GM23248 (cell line): Measurements from ENCODE around the gene SOX18. TPM values are rescaled to one million over a fixed set of nuclear protein-coding genes. Genes with fewer than 3 reads are reported as not detected.

Experiments used
- DNase-seq: peaks from one replicate; pipeline ENCODE4 v3.0.0-alpha.2; 2015
- H2AFZ ChIP-seq: fragments of 200-600 bp; sonication (generic); 2 replicates; pipeline ENCODE4 v1.6.1; 2016; ENCODE audit warnings: antibody characterized with exemption
- H3F3A ChIP-seq: fragments of 200-600 bp; sonication (generic); 2 replicates; pipeline ENCODE4 v1.6.1; 2016; ENCODE audit warnings: mild to moderate bottlenecking, antibody characterized with exemption, mixed run types; ENCODE audit not compliant: insufficient read depth
- H3K27ac ChIP-seq: fragments of 200-600 bp; sonication (generic); 2 replicates; pipeline ENCODE4 v1.5.1; 2016; ENCODE audit warnings: mild to moderate bottlenecking
- H3K27me3 ChIP-seq: fragments of 200-600 bp; sonication (generic); replicated peaks from 2 replicates; pipeline ENCODE4 v1.6.1; 2016; ENCODE audit warnings: mild to moderate bottlenecking; ENCODE audit not compliant: insufficient read depth
- H3K36me3 ChIP-seq: fragments of 200-600 bp; sonication (generic); 2 replicates; pipeline ENCODE4 v1.6.1; 2016; ENCODE audit warnings: low read depth, mild to moderate bottlenecking
- H3K4me1 ChIP-seq: fragments of 200-600 bp; sonication (generic); 2 replicates; pipeline ENCODE4 v1.6.1; 2016; ENCODE audit warnings: mild to moderate bottlenecking; ENCODE audit not compliant: insufficient read depth
- H3K4me2 ChIP-seq: fragments of 200-600 bp; sonication (generic); one replicate; pipeline ENCODE4 v1.6.1; 2016; ENCODE audit warnings: mild to moderate bottlenecking; ENCODE audit not compliant: unreplicated experiment
- H3K4me3 ChIP-seq: fragments of 200-600 bp; sonication (generic); 2 replicates; pipeline ENCODE4 v1.5.1; 2016; ENCODE audit warnings: mild to moderate bottlenecking
- H3K79me2 ChIP-seq: fragments of 200-600 bp; sonication (generic); 2 replicates; pipeline ENCODE4 v1.6.1; 2016; ENCODE audit warnings: mild to moderate bottlenecking; ENCODE audit not compliant: insufficient read depth
- H3K9ac ChIP-seq: fragments of 200-600 bp; sonication (generic); 2 replicates; pipeline ENCODE4 v1.6.1; 2016; ENCODE audit warnings: mild to moderate bottlenecking
- H3K9me2 ChIP-seq: fragments of 200-600 bp; sonication (generic); 2 replicates; pipeline ENCODE4 v1.6.1; 2016; ENCODE audit warnings: mixed run types, mild to moderate bottlenecking, moderate library complexity; ENCODE audit not compliant: insufficient read depth
- H3K9me3 ChIP-seq: fragments of 200-600 bp; sonication (generic); one replicate; pipeline ENCODE4 v1.6.1; 2017; ENCODE audit warnings: low read depth
- H4K20me1 ChIP-seq: fragments of 200-600 bp; sonication (generic); 2 replicates; pipeline ENCODE4 v1.6.0; 2016; ENCODE audit not compliant: insufficient read depth
- EZH2 ChIP-seq: fragments of 200-600 bp; sonication (generic); IDR thresholded peaks from 2 replicates; pipeline ENCODE4 v1.6.1; 2018; ENCODE audit warnings: antibody characterized with exemption, mild to moderate bottlenecking; ENCODE audit not compliant: insufficient read depth, poor library complexity, severe bottlenecking
- EZH2phosphoT487 ChIP-seq: fragments of 200-600 bp; sonication (generic); IDR thresholded peaks from 2 replicates; pipeline ENCODE4 v1.6.1; 2018; ENCODE audit warnings: antibody characterized with exemption, moderate library complexity, mild to moderate bottlenecking, low read depth; ENCODE audit not compliant: insufficient read depth
- WGBS, 2 experiments: methylation state at CpG; one replicate each; pipeline ENCODE4 v1.1.6; 2015 to 2017; ENCODE audit warnings: low lambda C conversion rate in 2 of 2, low coverage in 1 of 2; ENCODE audit errors: missing lambda C conversion rate in 2 of 2; 5-methylcytosine and 5-hydroxymethylcytosine counted together
- in situ Hi-C: fragments of 300-500 bp; cut with MboI; formaldehyde crosslinking; loops from 2 replicates; pipeline ENCODE4 v1.15.0; 2020
- polyA plus RNA-seq: library from polyadenylated mRNA; unstranded; fragments of >200 nt; fragmentation: Nextera tagmentation; extraction: Ambion mirVana; gene quantifications from 2 replicates; pipeline ENCODE4 v1.2.1, GENCODE V29; 2016
- total RNA-seq: library from RNA; depleted of rRNA; stranded (reverse); fragments of >200 nt; shearing (Covaris generic); gene quantifications from 2 replicates; pipeline ENCODE4 v1.2.3, GENCODE V29; 2014

SOX18 gene
- total and polyA plus RNA-seq, 2 experiments from 2014 or later, result not detected

- Histone ChIP-seq H3K79me2 (no peaks in the 10 kb centered on the region), H3K4me3 (no peak overlapping the region), H3K27ac (no peak overlapping the region), H3K9me3 (no peaks in the 10 kb centered on the region), H3K27me3 (peaks cover 24% of the 10 kb centered on the region), H3K9me2 (no peaks in the 10 kb centered on the region), H4K20me1 (no peaks in the 10 kb centered on the region), H2AFZ (no peak overlapping the region), H3K36me3 (no peaks in the 10 kb centered on the region), H3K4me2 (no peak overlapping the region), H3K9ac (no peak overlapping the region), H3K4me1 (no peaks in the 10 kb centered on the region), H3F3A (no peaks in the 10 kb centered on the region)
- TF ChIP-seq EZH2phosphoT487 (no peak), EZH2 (no peak)
- in situ Hi-C loops, result no loop called here
- 63 to 66% methylated on average over 14 of the region's 17 CpGs for WGBS, 2 experiments
- DNase-seq, result no peak
Observed at GRCh38 chr20:64036346-64037198, 12.9 kb downstream of the SOX18 start.

GRCh38 chr20:64035933-64036345 lies 13.5 kb downstream of the SOX18 start, which contains the start of gene C20orf204:
C20orf204 (plus strand) TSS chr20:64036182; CDS start chr20:64036324, 142 bp downstream.
- Histone ChIP-seq H3K36me3 (no peaks in the 10 kb centered on the region), H3K27me3 (peaks cover 17% of the 10 kb centered on the region), H3K9ac (no peak within 1 kb of the TSS), H4K20me1 (no peaks in the 10 kb centered on the region), H3K4me2 (no peak within 1 kb of the TSS), H3F3A (no peaks in the 10 kb centered on the region), H2AFZ (no peak within 1 kb of the TSS), H3K27ac (no peak within 1 kb of the TSS), H3K9me3 (no peaks in the 10 kb centered on the region), H3K9me2 (no peaks in the 10 kb centered on the region), H3K4me1 (no peaks in the 10 kb centered on the region), H3K79me2 (no peaks in the 10 kb centered on the region), H3K4me3 (no peak within 1 kb of the TSS)
- DNase-seq, result no peak
- in situ Hi-C loops, result no loop called here
- 78 to 89% methylated on average over 8 to 10 of the region's 10 CpGs for WGBS, 2 experiments
- TF ChIP-seq EZH2, result no peak
- no peak for TF ChIP-seq EZH2phosphoT487

DNA sequence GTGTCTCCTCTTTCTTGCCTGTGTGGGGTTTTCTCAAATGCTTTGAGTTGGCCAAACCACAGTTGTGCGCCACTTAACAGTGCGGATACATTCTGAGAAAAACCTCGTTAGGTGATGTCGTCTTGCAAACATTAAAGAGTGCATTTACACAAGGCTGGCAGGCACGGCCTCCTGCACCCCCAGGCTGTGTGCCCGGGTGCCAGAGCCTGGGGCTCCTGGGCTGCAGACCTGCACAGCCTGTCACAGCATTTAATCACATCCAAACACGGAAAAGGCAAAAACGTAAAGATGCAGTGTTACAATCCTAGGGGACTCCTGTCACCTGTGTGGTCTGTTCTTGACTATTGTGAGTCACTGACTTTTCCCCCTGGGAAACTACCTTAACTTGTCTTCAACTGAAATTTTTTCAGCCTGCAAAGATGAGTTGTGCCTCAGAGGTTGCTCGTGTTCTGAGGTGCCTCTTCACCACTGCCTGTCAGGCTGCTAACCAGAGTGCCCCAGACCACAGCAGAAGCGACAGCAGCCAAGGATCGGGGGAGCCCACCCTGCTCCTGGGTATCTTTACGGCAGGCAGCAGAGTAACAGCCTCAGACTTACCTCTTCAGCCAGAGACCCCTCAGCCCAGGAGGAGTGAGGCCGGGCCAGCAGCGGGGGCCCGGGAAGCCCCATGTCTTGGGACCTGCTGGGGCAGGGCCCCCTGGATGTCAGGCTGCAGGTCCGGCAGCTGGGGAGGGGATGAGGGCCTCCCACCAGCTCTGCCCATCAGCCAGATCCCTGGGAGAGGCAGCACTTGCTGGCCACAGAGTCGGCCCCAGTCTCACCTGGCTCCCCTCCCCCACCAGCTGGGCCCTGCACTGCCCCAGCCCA lies 14.1 kb downstream of the SOX18 start:
- no peak for TF ChIP-seq EZH2
- TF ChIP-seq EZH2phosphoT487, result no peak
- no peaks in the 10 kb centered on the region for H3F3A ChIP-seq
- no peaks in the 10 kb centered on the region for H4K20me1 ChIP-seq
- DNase-seq, result no peak
- no peak overlapping the region for H3K4me3 ChIP-seq
- H3K9me2 ChIP-seq, result no peaks in the 10 kb centered on the region
- H3K9ac ChIP-seq, result no peak overlapping the region
- H3K9me3 ChIP-seq, result no peaks in the 10 kb centered on the region
- WGBS, 2 experiments, result 74 to 75% methylated on average over 13 to 17 of the region's 17 CpGs
- in situ Hi-C loops, result no loop called here
- H3K27me3 ChIP-seq, result peaks cover 12% of the 10 kb centered on the region; the same call in 1 of the 2 replicates
- no peak overlapping the region for H3K4me2 ChIP-seq
- H3K79me2 ChIP-seq, result no peaks in the 10 kb centered on the region
- H3K4me1 ChIP-seq, result no peaks in the 10 kb centered on the region
- H2AFZ ChIP-seq, result no peak overlapping the region
- H3K36me3 ChIP-seq, result no peaks in the 10 kb centered on the region; the same call in 1 of the 2 replicates
- no peak overlapping the region for H3K27ac ChIP-seq

GRCh38 chr20:64033981-64034493 lies 15.4 kb downstream of the SOX18 start:
- TF ChIP-seq EZH2, result no peak
- TF ChIP-seq EZH2phosphoT487, result no peak
- Histone ChIP-seq H3K4me2 (no peak overlapping the region), H3K9ac (no peak overlapping the region), H3F3A (no peaks in the 10 kb centered on the region), H3K27me3 (no peaks in the 10 kb centered on the region), H3K79me2 (no peaks in the 10 kb centered on the region), H3K36me3 (peaks cover 3% of the 10 kb centered on the region; the same call in 1 of the 2 replicates), H3K9me2 (no peaks in the 10 kb centered on the region), H2AFZ (no peak overlapping the region), H3K4me3 (no peak overlapping the region), H3K9me3 (no peaks in the 10 kb centered on the region), H3K4me1 (no peaks in the 10 kb centered on the region), H3K27ac (no peak overlapping the region), H4K20me1 (no peaks in the 10 kb centered on the region)
- 55 to 67% methylated on average over 9 to 10 of the region's 11 CpGs for WGBS, 2 experiments
- in situ Hi-C loops, result no loop called here
- no peak for DNase-seq
